ENCODE measurements around the gene APOL1. TPM values are rescaled to one million over a fixed set of nuclear protein-coding genes. Genes with fewer than 3 reads are reported as not detected.
"Not testable (repeated sequence)": the region's sequence is repeated elsewhere in the genome, so short reads cannot be mapped to it uniquely, and the experiment has no call there.

Gene APOL1
- total RNA-seq, 2 donors from 2014 or later, result 27.2 to 40.5 TPM

DNA sequence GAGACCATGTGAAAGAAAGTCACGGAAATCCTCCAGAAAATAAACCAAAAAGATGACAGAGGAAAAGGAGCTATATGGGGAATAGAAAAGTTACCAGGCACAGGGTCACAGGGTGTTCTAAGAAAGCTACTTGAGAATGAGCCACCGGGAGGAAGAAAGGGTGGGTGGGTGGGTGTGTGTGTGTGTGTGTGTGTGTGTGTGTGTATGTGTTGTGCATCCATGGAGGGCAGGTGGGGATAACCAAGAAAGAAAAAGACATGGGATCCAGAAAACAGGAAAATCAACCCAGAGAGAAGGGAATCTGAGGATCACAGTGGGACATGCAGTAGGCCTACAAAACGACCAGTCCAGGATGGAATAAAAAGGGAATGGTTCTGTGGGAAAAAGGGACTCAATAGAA is 17.3 kb upstream of the APOL1 start:
- peaks cover 0 to 7% of the 10 kb centered on the region in 2 donors for H3K9me3 Mint-ChIP-seq
- ATAC-seq (no peak), DNase-seq (ENCODE audit: low spot score in 2 of 2) (no peak)
- peak overlapping the region; percentile 34 to 55 for H3K27ac Mint-ChIP-seq
- peaks cover 53 to 58% of the 10 kb centered on the region in 2 donors for H3K36me3 Mint-ChIP-seq

- peaks cover 51 to 53% of the 10 kb centered on the region in 2 donors for H3K36me3 Mint-ChIP-seq
- H3K27ac Mint-ChIP-seq, result peak overlapping the region in 1 of 2 donors; percentile 13
- ATAC-seq (no peak), DNase-seq (ENCODE audit: low spot score in 2 of 2) (no peak)
- peaks cover 0 to 7% of the 10 kb centered on the region in 2 donors for H3K9me3 Mint-ChIP-seq
These were observed 16.3 kb upstream of the APOL1 start for GRCh38 chr22:36236388-36237319.

GRCh38 chr22:36237462-36238372 is 15.2 kb upstream of the APOL1 start:
- DNase-seq (ENCODE audit: low spot score in 2 of 2) (no peak), ATAC-seq (peak; percentile 19)
- H3K36me3 Mint-ChIP-seq, result peaks cover 46 to 47% of the 10 kb centered on the region in 2 donors
- peak overlapping the region; percentile 97 to 99 for H3K27ac Mint-ChIP-seq
- peaks cover 0 to 7% of the 10 kb centered on the region in 2 donors for H3K9me3 Mint-ChIP-seq

GRCh38 chr22:36238373-36239149 is 14.4 kb upstream of the APOL1 start:
- H3K36me3 Mint-ChIP-seq, result peaks cover 46 to 47% of the 10 kb centered on the region in 2 donors
- H3K27ac Mint-ChIP-seq, result peak overlapping the region; percentile 97 to 99
- H3K9me3 Mint-ChIP-seq, result peaks cover 4 to 7% of the 10 kb centered on the region in 2 donors
- peak; percentile 12 to 15 for ATAC-seq
- no peak for DNase-seq (ENCODE audit: low spot score in 2 of 2)

DNA sequence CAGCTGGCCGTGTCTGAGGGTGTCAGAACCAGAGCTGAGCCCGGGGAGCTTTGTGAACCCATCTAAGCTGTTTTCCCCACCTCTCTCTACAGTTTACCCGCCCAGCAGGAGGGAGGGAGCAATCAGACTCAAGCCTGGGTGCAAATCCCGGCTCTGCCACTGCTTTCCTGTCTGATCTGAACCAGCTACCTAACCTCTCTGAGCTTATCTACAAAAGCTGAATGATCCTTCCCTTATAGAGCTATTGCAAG is 13.9 kb upstream of the APOL1 start:
- no peak for DNase-seq (ENCODE audit: low spot score in 2 of 2)
- ATAC-seq, result peak in 1 of 2 donors; percentile 29
- Mint-ChIP-seq H3K9me3 (peaks cover 4 to 7% of the 10 kb centered on the region in 2 donors), H3K36me3 (peaks cover 44 to 46% of the 10 kb centered on the region in 2 donors), H3K27ac (peak overlapping the region; percentile 97 to 99)

GRCh38 chr22:36239401-36240171 is 13.3 kb upstream of the APOL1 start, which contains the start of gene APOL2:
APOL2 (minus strand) TSS chr22:36239527; CDS start chr22:36233162, 6,365 bp downstream.
- peaks cover 4 to 7% of the 10 kb centered on the region in 2 donors for H3K9me3 Mint-ChIP-seq
- peaks cover 42% of the 10 kb centered on the region in 2 donors for H3K36me3 Mint-ChIP-seq
- ATAC-seq (peak; percentile 97), DNase-seq (ENCODE audit: low spot score in 2 of 2) (peak; percentile 73 to 86)
- peak within 1 kb of the TSS; percentile 97 to 99 for H3K27ac Mint-ChIP-seq

DNA sequence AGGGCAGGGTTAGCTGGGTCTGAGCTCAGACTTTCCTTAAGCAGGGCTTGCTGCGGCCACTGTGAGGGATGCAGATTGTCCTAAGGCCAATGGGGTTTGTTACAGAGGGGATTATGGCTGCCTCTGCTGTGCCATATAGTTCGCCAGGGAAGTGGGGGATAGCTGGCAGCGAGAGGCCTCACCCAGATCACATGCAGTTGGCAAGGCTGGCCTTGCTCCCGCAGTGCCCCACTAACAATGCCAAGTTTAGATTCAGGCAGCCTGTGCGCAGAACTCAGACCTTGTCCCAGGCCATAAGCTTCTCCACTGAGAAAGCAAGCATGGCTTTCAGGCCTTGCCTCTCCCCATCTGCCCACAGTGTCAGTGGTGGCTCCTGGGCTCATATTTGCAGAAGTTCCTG is 8.9 kb upstream of the APOL1 start:
- H3K9me3 Mint-ChIP-seq, result peaks cover 4 to 6% of the 10 kb centered on the region in 2 donors
- DNase-seq (ENCODE audit: low spot score in 2 of 2) (no peak), ATAC-seq (no peak)
- no peak overlapping the region for H3K27ac Mint-ChIP-seq
- peaks cover 5 to 12% of the 10 kb centered on the region in 2 donors for H3K36me3 Mint-ChIP-seq

DNA sequence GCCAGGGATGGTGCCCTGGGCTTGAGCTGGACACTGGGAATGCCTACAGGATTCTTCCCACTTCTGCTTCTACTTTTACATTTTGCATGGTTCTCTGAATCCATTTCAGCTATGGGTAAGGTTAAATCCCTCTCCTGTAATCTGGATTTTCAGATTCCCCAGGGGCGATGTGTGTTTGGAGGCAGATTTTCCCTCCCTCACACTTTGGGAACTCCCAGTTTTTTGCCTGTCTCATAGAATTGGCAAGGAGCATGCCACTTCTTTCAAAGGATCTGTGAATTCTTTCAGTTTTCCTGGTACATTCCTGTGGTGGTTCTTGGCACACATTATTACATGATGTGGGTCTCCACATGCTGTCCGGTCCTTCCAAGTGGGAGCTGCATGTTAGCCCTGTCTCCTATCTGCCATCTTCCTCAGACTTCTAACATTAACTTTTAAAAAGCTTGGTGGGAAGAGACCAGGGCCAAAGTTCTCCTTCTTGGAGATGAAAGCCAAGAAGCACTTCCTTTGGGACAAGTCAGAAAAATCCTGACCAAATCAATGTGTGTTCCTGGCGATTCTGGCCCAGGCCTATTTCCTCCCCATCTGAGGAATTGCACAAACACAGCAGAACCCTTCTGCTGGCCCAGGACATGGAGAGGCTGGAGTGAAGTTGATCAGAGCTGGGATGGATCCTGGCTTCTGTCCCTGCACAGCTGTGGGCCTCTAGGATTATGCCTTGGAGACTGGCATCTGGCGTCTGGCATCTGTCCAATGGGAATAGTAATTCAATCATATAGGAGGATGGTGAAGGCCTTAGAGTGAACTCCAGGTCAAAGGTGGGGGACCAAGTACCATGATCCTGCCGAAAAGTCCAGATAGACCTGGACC is 8.2 kb upstream of the APOL1 start:
- Mint-ChIP-seq H3K27ac (peak overlapping the region in 1 of 2 donors; percentile 1), H3K9me3 (peaks cover 4 to 6% of the 10 kb centered on the region in 2 donors), H3K36me3 (peaks cover 0 to 6% of the 10 kb centered on the region in 2 donors)
- ATAC-seq, result no peak
- no peak for DNase-seq (ENCODE audit: low spot score in 2 of 2)

GRCh38 chr22:36245805-36246356 is 7.1 kb upstream of the APOL1 start:
- peaks cover 0 to 6% of the 10 kb centered on the region in 2 donors for H3K36me3 Mint-ChIP-seq
- H3K9me3 Mint-ChIP-seq, result peaks cover 4 to 6% of the 10 kb centered on the region in 2 donors
- no peak overlapping the region for H3K27ac Mint-ChIP-seq
- DNase-seq (ENCODE audit: low spot score in 2 of 2), result no peak
- ATAC-seq, result no peak

DNA sequence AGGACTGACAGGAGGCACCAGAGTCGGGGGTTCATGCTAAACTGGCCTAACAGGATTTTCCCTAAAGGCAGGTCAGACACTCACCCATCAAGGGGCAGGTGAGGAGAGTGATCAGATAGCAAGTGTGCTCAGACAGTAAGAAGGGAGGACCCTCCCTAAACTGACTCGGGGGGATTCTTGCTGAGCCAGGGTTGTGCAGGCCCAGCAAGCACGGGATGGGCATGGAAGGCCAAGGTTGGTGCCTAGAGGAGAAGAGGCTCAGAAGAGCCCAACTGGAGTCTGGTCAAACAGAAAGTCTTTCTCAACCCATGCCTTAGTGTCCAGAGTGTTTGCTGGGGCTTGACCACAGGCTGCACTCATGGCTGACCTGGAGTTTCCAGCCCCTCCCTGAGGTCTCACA is 6.2 kb upstream of the APOL1 start:
- DNase-seq (ENCODE audit: low spot score in 2 of 2), result no peak
- peaks cover 4 to 6% of the 10 kb centered on the region in 2 donors for H3K9me3 Mint-ChIP-seq
- peaks cover 0 to 6% of the 10 kb centered on the region in 2 donors for H3K36me3 Mint-ChIP-seq
- no peak overlapping the region for H3K27ac Mint-ChIP-seq
- ATAC-seq, result no peak

- Mint-ChIP-seq H3K36me3 (peaks cover 2 to 7% of the 10 kb centered on the region in 2 donors), H3K9me3 (peaks cover 4 to 6% of the 10 kb centered on the region in 2 donors), H3K27ac (no peak overlapping the region)
- ATAC-seq, result no peak
- no peak for DNase-seq (ENCODE audit: low spot score in 2 of 2)
These were observed 5.0 kb upstream of the APOL1 start for GRCh38 chr22:36247955-36248354.

DNA sequence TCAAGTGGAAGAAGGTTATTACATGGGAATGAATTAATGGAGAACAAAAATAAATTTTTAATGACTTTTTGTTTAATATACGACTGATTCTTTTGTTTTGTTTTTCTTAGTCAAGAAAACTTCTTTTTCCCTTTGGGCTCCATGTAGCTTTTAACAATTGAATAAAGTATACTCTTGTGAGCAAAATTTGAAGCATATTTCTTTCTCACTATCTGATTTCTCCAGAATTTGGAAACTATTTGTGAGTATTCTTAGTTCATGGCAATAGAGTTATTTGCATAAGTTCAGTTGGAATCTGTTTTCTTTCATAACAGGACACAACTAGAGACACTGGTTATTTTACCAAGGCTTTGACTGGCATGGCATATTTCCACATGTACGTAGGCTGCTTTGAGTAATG is 3.8 kb upstream of the APOL1 start:
- peaks cover 0 to 6% of the 10 kb centered on the region in 2 donors for H3K9me3 Mint-ChIP-seq
- no peak for DNase-seq (ENCODE audit: low spot score in 2 of 2)
- no peak overlapping the region for H3K27ac Mint-ChIP-seq
- ATAC-seq, result no peak
- peaks cover 14 to 17% of the 10 kb centered on the region in 2 donors for H3K36me3 Mint-ChIP-seq

DNA sequence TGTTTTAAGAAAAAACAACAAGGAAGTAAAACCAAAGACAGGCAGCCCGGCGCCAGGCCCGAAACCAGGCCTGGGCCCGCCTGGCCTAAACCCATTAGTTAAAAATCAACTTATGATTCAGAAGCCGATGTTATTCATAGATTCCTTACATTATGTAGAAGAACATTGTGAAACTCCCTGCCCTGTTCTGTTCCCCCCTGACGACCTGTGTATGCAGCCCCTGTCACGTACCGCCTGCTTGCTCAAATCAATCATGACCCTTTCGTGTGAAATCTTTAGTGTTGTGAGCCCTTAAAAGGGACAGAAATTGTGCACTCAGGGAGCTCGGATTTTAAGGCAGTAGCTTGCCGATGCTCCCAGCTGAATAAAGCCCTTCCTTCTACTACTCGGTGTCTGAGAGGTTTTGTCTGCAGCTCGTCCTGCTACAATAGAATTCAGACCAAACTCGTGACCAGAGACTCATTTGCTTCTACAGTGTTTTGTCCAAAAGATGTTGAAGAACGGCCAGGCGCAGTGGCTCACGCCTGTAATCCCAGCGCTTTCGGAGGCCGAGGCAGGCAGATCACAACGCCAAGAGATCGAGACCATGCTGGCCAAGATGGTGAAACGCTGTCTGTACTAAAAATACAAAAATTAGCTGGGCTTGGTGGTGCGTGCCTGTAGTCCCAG is 2.5 kb upstream of the APOL1 start:
- peaks cover 18 to 20% of the 10 kb centered on the region in 2 donors for H3K36me3 Mint-ChIP-seq
- not testable (repeated sequence) for ATAC-seq; H3K27ac Mint-ChIP-seq; H3K9me3 Mint-ChIP-seq; DNase-seq (ENCODE audit: low spot score in 2 of 2)

DNA sequence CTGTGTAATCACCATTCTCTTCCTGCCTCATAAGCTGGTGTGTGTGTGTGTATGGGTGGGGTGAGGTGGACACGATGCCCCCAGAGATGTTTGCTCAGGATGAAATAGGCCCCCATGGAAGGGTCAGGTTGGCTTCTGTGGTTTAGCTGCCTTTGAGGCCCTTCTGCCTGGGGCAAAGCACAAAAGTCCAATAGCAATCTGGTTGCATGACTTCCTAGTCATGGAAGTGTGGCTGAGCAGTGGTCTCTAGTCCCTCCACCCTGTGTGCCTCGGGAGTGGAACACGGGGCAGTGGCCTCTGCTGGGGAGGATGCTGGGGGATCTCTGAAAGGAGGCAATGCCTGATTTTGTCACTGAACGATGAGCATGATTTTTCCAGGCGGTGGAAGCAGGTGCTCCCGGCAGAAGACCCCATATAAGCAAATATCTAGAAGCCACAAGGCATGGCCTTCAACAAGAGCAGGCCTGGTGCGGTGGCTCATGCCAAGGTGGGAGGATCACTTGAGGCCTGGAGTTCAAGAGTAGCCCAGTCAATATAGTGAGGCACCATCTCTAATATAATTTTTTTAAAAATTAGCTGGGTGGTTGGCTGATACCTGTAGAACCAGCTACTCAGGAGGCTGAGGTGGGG is 839 bp upstream of the APOL1 start:
- not testable (repeated sequence) for H3K9me3 Mint-ChIP-seq; DNase-seq (ENCODE audit: low spot score in 2 of 2); ATAC-seq
- Mint-ChIP-seq H3K27ac (peak overlapping the region; percentile 97 to 98), H3K36me3 (peaks cover 18 to 30% of the 10 kb centered on the region in 2 donors)
